Ishikawa (cell line): ENCODE data around the gene GUCY2D.

Experiments
- CEBPB ChIP-seq: IDR thresholded peaks from 2 replicates; pipeline ENCODE4 v1.6.1; 2012
- EGR1 ChIP-seq: IDR thresholded peaks from 2 replicates; pipeline ENCODE4 v1.6.1; 2012
- EP300 ChIP-seq: IDR thresholded peaks from 2 replicates; pipeline ENCODE4 v1.6.1; 2012; ENCODE audit warnings: borderline replicate concordance
- FOXM1 ChIP-seq: IDR thresholded peaks from 2 replicates; pipeline ENCODE4 v1.6.1; 2012; ENCODE audit warnings: low read depth, borderline replicate concordance
- RAD21 ChIP-seq: IDR thresholded peaks from 2 replicates; pipeline ENCODE4 v1.6.1; 2012; ENCODE audit warnings: low read depth
- TAF1 ChIP-seq: IDR thresholded peaks from 2 replicates; pipeline ENCODE4 v1.6.1; 2012; ENCODE audit warnings: low read depth, mild to moderate bottlenecking
- YY1 ChIP-seq: IDR thresholded peaks from 2 replicates; pipeline ENCODE4 v1.6.1; 2012; ENCODE audit warnings: low read depth
- TF ChIP-seq, protein P1 (sequence below): IDR thresholded peaks from 2 replicates; pipeline ENCODE4 v1.6.1; 2012
- TF ChIP-seq, protein P2 (sequence below): IDR thresholded peaks from 2 replicates; pipeline ENCODE4 v1.6.1; 2012

DNA sequence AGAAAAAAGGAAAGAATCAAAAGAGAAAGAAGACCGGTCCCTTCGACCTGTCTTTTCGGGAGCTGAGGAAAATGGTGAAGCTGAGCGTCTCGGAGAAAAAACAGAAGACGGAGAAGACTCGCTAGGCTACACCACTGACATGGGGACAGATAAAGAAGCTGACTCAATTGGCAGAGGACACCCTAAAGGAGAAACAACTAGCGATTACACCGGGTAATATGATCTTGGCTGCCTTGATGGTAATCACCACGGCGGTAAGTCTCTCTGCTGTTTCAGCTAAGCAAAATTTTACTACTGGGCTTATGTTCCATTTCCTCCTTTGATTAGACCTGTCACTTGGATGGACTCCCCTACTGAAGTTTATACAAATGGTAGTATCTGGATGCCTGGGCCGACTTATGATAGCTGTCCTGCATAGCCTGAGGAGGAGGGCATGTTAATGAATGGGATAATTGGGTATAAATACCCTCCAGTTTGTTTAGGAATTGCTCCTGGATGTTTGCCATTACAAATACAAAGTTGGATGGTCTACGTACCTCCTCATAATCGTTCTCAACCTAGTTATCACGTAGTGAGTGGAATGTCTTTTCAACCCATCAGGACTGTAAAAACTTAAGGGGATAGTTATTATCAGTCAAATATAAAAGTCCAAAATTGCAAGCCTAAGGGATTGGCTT lies 60.5 kb downstream of the GUCY2D start:
- TF ChIP-seq EGR1, result no peak
- TF ChIP-seq FOXM1, result no peak
- TF ChIP-seq, protein P1, sequence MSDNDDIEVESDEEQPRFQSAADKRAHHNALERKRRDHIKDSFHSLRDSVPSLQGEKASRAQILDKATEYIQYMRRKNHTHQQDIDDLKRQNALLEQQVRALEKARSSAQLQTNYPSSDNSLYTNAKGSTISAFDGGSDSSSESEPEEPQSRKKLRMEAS, result no peak
- TF ChIP-seq RAD21, result no peak
- TF ChIP-seq TAF1, result no peak
- TF ChIP-seq, protein P2, sequence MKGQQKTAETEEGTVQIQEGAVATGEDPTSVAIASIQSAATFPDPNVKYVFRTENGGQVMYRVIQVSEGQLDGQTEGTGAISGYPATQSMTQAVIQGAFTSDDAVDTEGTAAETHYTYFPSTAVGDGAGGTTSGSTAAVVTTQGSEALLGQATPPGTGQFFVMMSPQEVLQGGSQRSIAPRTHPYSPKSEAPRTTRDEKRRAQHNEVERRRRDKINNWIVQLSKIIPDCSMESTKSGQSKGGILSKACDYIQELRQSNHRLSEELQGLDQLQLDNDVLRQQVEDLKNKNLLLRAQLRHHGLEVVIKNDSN, result no peak
- TF ChIP-seq YY1, result no peak
- no peak for TF ChIP-seq CEBPB
- no peak for TF ChIP-seq EP300
